ENCODE measurements around the gene TUBA3C.
"Not testable (repeated sequence)": the region's sequence is repeated elsewhere in the genome, so short reads cannot be mapped to it uniquely, and the experiment has no call there.

TUBA3C gene
- total RNA-seq = 0 to 0.77 (median 0) reads per million in 17 experiments

- DNase-seq = no peak
Observed at GRCh38 chr13:19181621-19182485, at the start of gene TUBA3C. TUBA3C (minus strand) TSS chr13:19181824; CDS start chr13:19181747, 77 bp downstream.

GRCh38 chr13:19207413-19207812 lies 25.8 kb upstream of the TUBA3C start:
- not testable (repeated sequence) for DNase-seq

GRCh38 chr13:19192622-19193021 lies 11.0 kb upstream of the TUBA3C start:
- not testable (repeated sequence) for DNase-seq

DNA sequence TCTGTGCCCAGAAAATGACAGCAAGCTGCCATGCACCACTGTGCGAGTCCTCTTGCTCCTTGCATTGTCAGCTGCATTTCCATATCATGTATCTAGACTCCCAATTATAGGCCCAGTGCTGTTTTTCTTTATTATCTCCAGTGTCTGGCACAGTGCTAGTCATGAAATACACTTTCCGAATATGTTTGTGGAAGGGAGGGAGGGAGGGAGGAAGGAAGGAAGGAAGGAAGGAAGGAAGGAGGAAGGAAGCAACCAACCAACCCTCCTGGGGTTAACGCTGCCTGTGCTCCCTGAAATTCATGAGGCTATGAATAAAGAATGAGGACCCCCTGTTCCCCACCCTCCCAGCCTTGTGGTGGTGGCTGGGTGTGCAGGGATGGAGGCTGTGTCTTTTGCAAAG lies 8.3 kb upstream of the TUBA3C start:
- DNase-seq = not testable (repeated sequence)

- DNase-seq = not testable (repeated sequence)
Observed at GRCh38 chr13:19189368-19189767, 7.7 kb upstream of the TUBA3C start.

DNA sequence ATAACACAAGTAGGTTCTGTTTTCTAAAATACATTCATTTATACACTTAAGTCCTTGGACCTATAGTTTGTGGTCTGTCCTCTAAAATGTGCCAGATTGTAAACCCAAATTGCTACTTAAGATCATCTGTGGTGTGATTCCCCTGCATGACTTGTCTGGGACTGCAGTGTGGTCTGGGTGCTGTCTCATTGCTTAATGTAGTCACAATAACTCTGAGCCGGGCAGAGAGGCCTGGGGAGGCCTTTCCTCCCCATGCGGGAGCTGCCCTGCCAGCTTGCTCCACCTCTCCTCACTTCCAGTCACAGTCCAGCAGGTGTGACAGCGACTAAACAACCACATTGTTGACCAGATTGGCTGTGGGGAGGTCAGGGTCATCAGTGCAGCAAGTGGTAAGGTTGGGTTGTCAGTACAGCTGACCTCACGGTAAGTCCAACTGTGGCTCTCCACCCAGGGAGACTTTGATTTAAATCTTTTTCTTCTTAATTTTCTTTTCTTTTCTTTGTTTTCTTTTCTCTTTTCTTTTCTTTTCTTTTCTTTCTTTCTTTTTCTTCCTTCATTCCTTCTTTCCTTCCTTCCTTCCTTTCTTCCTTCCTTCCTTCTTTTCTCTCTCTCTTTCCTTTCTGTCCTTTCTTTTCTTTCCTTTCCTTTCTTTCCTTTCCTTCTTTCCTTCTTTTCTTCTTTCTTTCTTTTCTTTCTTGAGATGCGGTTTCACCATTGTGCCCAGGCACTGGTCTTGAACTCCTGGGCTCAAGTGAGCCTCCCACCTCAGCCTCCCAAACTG lies 4.4 kb upstream of the TUBA3C start:
- DNase-seq = no peak

DNA sequence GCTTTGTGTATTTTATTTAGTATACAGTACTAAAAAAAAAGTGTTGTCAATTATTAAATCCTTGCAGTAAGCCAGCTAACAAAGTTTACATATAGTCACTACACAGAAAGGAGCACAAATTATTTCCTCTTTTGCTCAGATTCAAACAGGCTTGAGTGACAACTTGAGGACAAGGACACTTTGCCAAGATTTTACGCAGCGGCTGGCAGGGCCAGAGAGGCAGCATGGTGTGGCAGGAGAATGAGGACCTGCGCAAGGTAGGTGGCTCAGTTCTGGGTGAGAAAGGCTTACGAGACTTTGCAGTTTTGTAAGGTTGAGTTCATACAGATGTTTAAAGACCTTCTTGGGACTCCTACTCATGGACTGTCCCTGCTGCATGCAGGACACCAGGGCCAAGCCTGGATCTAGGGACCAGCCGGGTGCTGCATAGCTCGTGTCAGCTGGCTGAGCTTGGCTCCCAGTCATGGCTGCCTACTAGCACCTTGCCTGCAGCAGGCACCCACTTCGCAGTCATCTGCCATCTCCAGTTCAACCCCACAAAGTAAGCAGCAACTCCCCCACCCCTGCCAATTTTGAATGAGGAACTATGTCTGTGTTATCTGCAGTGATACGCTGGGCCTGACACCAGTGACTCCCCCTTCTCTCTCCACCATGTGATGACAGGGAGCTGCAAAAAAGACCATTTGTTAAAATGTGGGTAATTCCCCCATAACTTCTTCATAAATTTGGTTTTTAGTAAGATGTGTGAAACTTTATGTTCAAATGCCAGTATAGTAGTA lies 3.7 kb upstream of the TUBA3C start:
- no peak for DNase-seq

- no peak for DNase-seq
Observed at GRCh38 chr13:19184176-19184575, 2.6 kb upstream of the TUBA3C start.

GRCh38 chr13:19183676-19184075 lies 2.1 kb upstream of the TUBA3C start:
- no peak for DNase-seq

- no peak for DNase-seq
Observed at GRCh38 chr13:19182536-19182935, 912 bp upstream of the TUBA3C start.

DNA sequence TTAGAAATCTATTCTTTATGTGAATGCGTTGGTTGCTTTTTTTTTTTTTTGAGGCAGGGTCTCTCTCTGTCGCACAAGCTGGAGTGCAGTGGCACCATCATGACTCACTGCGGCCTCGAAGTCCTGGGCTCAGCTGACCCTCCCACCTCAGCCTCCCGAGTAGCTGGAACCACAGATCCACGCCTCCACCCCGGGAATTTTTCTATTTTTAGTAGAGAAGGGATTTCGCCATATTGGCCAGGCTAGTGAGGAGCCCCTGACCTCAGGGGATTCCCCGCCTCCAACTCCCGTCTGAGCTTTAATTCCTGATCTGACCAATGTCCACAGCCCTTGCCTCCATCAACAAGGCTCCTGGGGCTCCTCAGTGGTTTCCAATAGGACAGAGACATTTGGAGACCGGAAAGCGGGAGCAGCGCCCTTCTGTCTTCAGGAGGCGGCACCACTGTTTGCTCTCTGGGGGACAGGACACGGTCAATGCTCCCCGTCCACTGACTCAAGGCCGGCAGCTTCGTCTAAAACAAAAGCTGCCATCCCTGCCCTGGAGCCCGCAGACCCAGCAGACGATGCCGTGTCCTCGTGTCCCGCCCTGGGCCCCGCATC lies 503 bp downstream of the TUBA3C start:
- DNase-seq = no peak

- no peak for DNase-seq
Observed at GRCh38 chr13:19179916-19180315, 1.7 kb downstream of the TUBA3C start.

- no peak for DNase-seq
Observed at GRCh38 chr13:19178901-19179593, 2.6 kb downstream of the TUBA3C start.

DNA sequence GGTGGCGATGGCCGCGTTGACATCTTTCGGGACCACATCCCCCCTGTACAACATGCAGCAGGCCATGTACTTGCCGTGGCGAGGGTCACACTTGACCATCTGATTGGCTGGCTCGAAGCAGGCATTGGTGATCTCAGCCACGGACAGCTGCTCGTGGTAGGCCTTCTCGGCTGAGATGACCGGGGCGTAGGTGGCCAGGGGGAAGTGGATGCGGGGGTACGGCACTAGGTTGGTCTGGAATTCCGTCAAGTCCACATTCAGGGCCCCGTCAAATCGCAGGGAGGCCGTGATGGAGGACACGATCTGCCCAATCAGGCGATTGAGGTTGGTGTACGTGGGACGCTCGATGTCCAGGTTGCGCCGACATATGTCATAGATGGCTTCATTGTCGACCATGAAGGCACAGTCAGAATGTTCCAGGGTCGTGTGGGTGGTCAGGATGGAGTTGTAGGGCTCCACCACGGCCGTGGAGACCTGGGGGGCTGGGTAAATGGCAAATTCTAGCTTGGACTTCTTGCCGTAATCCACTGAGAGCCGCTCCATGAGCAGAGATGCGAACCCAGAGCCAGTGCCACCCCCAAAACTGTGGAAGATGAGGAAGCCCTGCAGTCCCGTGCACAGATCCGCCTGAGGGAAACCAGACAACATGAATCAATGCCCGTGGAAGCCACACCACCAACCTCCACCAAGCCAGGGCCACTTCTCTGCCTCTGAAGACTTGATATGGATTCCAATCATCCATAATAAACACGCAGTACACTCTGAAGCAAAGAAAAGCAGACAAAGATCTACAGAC lies 4.4 kb downstream of the TUBA3C start:
- not testable (repeated sequence) for DNase-seq

- DNase-seq = no peak
Observed at GRCh38 chr13:19173752-19174151, 7.9 kb downstream of the TUBA3C start.

DNA sequence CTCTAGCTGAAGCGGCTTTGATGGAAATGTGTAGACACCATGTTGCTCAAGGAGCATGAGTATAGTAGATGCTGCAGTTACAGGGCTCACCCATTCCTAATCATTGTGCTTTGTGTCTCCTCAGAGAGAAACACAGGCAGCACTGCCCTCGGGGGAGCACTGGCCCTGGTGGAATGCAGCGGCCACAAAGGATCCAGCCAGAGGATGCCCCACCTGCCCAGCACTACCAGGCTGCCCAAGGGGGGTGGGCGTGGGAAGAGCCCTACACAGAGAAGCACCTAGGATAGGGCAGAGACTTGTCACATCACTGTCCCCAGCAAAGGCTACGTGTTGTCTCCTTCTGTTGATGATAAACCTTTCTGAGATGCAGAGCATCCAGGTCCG lies 9.0 kb downstream of the TUBA3C start:
- no peak for DNase-seq

GRCh38 chr13:19172007-19172646 lies 9.5 kb downstream of the TUBA3C start:
- DNase-seq = no peak

DNA sequence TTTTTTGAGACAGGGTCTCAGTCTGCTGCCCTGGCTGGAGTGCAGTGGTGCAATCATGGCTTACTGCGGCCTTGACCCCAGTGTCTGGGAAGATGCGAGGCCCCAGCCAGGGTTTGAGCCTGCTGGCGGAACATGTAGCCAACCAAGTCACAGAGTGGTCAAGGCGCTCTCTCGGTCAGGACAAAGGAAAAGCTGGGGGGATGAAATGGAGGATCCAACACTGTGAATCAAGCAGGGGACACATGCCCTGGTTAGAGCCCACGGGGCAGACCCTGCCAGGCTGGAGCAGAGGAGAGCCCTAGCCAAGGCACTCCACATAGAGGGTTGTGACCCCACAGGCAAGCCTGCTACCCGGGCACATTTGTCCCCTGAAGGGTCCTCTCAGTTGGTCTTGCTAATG lies 10.1 kb downstream of the TUBA3C start:
- DNase-seq = no peak

DNA sequence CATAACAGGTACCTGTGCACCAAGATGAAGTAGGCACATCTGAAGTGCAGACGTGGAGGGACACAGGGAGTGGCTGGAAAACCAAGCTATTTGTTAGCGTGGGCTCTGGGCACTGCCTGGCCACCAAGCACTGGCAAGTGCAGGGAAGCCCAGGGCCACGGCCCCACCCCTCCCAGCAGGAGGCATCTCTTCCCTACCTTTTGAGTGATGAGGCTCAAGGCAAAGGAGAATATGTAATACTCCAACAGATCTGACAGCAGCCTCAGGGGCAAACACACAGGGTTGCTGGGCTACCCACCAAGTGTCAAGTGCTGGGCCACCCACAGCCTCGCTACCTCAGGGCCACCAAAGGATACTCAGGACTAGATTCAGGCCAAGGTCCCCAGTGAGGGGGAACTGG lies 11.6 kb downstream of the TUBA3C start:
- DNase-seq = no peak

- DNase-seq = no peak
Observed at GRCh38 chr13:19169496-19169895, 12.1 kb downstream of the TUBA3C start.
